Measurements from ENCODE around the gene ETV5. TPM values are rescaled to one million over a fixed set of nuclear protein-coding genes. Genes with fewer than 3 reads are reported as not detected.

Gene ETV5
- total RNA-seq, 1 donor from 2014 or later: 5.0 TPM

- Histone ChIP-seq H3K9me3 (replicated peaks) (no peaks in the 10 kb centered on the region), H3K4me3 (no peak overlapping the region), H3K36me3 (peaks cover 51% of the 10 kb centered on the region), H3K27me3 (ENCODE audit: low read depth) (no peaks in the 10 kb centered on the region), H3K27ac (replicated peaks) (no peak overlapping the region), H3K4me1 (no peaks in the 10 kb centered on the region)
- intact Hi-C loops (cut with micrococcal nuclease): no loop called here
- no peak for DNase-seq
- TF ChIP-seq CTCF (IDR thresholded peaks at IDR 0.05; ENCODE audit: borderline replicate concordance): no peak
Observed at GRCh38 chr3:186046838-186047237, 62.1 kb downstream of the ETV5 start.

GRCh38 chr3:186044968-186045367 lies 63.9 kb downstream of the ETV5 start:
- Histone ChIP-seq H3K4me3 (no peak overlapping the region), H3K4me1 (no peaks in the 10 kb centered on the region), H3K27me3 (ENCODE audit: low read depth) (no peaks in the 10 kb centered on the region), H3K36me3 (peaks cover 33% of the 10 kb centered on the region), H3K27ac (replicated peaks) (no peak overlapping the region), H3K9me3 (replicated peaks) (no peaks in the 10 kb centered on the region)
- DNase-seq: no peak
- intact Hi-C loops (cut with micrococcal nuclease): no loop called here
- no peak for TF ChIP-seq CTCF (IDR thresholded peaks at IDR 0.05; ENCODE audit: borderline replicate concordance)

- H3K27ac ChIP-seq (replicated peaks): no peak overlapping the region
- intact Hi-C loops (cut with micrococcal nuclease): no loop called here
- H3K4me3 ChIP-seq: no peak overlapping the region
- no peaks in the 10 kb centered on the region for H3K27me3 ChIP-seq (ENCODE audit: low read depth)
- H3K4me1 ChIP-seq: no peaks in the 10 kb centered on the region
- no peak for TF ChIP-seq CTCF (IDR thresholded peaks at IDR 0.05; ENCODE audit: borderline replicate concordance)
- H3K9me3 ChIP-seq (replicated peaks): peaks cover 2% of the 10 kb centered on the region
- DNase-seq: no peak
- H3K36me3 ChIP-seq: peaks cover 27% of the 10 kb centered on the region
Observed at GRCh38 chr3:186044427-186044826, 64.5 kb downstream of the ETV5 start.

- Histone ChIP-seq H3K27ac (replicated peaks) (no peak overlapping the region), H3K36me3 (peaks cover 10% of the 10 kb centered on the region), H3K4me1 (no peaks in the 10 kb centered on the region), H3K4me3 (no peak overlapping the region), H3K9me3 (replicated peaks) (peaks cover 16% of the 10 kb centered on the region), H3K27me3 (ENCODE audit: low read depth) (peaks cover 4% of the 10 kb centered on the region)
- no peak for TF ChIP-seq CTCF (IDR thresholded peaks at IDR 0.05; ENCODE audit: borderline replicate concordance)
- intact Hi-C loops (cut with micrococcal nuclease): no loop called here
- DNase-seq: no peak
Observed at GRCh38 chr3:186042521-186043202, 66.2 kb downstream of the ETV5 start.

- no peak overlapping the region for H3K27ac ChIP-seq (replicated peaks)
- peaks cover 8% of the 10 kb centered on the region for H3K27me3 ChIP-seq (ENCODE audit: low read depth)
- H3K36me3 ChIP-seq: peaks cover 4% of the 10 kb centered on the region
- DNase-seq: no peak
- no peak for TF ChIP-seq CTCF (IDR thresholded peaks at IDR 0.05; ENCODE audit: borderline replicate concordance)
- H3K4me1 ChIP-seq: no peaks in the 10 kb centered on the region
- peaks cover 16% of the 10 kb centered on the region for H3K9me3 ChIP-seq (replicated peaks)
- intact Hi-C loops (cut with micrococcal nuclease): no loop called here
- no peak overlapping the region for H3K4me3 ChIP-seq
Observed at GRCh38 chr3:186042036-186042435, 66.9 kb downstream of the ETV5 start.

Measured in left ventricle myocardium inferior (tissue), 1 donor.